IPS-18a (cell line): ENCODE measurements around the gene MPHOSPH9.

ENCODE experiments used
- H3K27ac ChIP-seq: one replicate; pipeline ENCODE4 v1.5.1; 2013; ENCODE audit warnings: low read length
- H3K27me3 ChIP-seq: one replicate; pipeline ENCODE4 v1.6.1; 2013; ENCODE audit warnings: mild to moderate bottlenecking, low read length; ENCODE audit not compliant: control insufficient read depth, insufficient read depth
- H3K36me3 ChIP-seq: one replicate; pipeline ENCODE4 v1.6.1; 2013; ENCODE audit warnings: low read depth, low read length; ENCODE audit not compliant: control insufficient read depth
- H3K4me1 ChIP-seq: one replicate; pipeline ENCODE4 v1.6.1; 2013; ENCODE audit warnings: low read depth, low read length; ENCODE audit not compliant: control insufficient read depth
- H3K4me3 ChIP-seq: one replicate; pipeline ENCODE4 v1.5.1; 2013; ENCODE audit warnings: low read length
- H3K9ac ChIP-seq: one replicate; pipeline ENCODE4 v1.6.1; 2013; ENCODE audit warnings: mild to moderate bottlenecking, low read length, moderate library complexity
- H3K9me3 ChIP-seq: one replicate; pipeline ENCODE4 v1.6.1; 2013; ENCODE audit warnings: low read depth, low read length; ENCODE audit not compliant: control insufficient read depth

The MPHOSPH9 gene, protein sequence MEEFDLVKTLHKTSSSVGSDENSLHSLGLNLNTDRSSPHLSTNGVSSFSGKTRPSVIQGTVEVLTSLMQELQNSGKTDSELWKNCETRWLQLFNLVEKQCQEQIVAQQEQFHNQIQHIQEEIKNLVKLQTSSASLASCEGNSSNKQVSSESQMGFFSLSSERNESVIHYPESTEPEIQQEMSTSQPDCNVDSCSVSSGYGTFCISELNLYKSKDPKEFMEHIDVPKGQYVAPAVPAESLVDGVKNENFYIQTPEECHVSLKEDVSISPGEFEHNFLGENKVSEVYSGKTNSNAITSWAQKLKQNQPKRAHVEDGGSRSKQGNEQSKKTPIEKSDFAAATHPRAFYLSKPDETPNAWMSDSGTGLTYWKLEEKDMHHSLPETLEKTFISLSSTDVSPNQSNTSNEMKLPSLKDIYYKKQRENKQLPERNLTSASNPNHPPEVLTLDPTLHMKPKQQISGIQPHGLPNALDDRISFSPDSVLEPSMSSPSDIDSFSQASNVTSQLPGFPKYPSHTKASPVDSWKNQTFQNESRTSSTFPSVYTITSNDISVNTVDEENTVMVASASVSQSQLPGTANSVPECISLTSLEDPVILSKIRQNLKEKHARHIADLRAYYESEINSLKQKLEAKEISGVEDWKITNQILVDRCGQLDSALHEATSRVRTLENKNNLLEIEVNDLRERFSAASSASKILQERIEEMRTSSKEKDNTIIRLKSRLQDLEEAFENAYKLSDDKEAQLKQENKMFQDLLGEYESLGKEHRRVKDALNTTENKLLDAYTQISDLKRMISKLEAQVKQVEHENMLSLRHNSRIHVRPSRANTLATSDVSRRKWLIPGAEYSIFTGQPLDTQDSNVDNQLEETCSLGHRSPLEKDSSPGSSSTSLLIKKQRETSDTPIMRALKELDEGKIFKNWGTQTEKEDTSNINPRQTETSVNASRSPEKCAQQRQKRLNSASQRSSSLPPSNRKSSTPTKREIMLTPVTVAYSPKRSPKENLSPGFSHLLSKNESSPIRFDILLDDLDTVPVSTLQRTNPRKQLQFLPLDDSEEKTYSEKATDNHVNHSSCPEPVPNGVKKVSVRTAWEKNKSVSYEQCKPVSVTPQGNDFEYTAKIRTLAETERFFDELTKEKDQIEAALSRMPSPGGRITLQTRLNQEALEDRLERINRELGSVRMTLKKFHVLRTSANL

DNA sequence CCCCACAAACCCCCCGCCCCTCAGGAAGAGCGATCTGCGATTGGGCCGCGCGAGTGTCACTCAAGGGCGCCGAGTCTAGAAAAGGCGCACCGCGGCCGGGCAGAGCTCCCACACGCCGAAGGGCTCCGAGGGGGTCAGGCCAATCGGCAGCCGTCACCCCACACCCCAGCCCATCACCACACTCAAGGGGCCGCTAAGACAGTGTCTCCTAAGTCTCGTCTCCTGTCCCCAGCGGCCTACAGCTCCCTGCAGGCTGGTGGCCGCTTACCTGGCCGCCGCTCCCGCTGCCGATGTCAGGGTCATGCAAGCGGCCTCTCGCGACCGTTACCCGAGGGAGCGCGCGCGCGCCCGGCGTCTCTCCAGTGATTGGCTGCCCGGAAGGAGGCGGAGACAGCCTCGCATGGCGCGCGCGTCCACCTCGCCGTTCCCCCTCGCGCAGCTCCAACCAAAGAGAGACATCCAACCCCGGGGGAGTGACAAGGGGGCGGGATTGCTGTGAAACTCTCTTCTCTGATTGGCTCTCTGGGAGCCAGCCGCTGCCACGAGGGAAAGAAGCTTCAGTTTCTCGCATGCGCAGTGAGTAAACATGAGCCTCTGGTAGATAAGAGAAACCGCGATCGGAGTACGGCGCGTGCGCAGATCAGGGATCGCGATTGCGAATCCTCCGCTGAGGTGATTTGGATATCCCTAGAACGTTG, at the start of gene MPHOSPH9, which contains the start of gene MTRFR:
Gene MPHOSPH9 (minus strand): TSS at position 335 of the 698 bp plus-strand sequence. CDS start 2,777 bp downstream, outside the sequence.
Gene MTRFR (plus strand): TSS at position 630 of the 698 bp plus-strand sequence. CDS start 20,239 bp downstream, outside the sequence.
- Histone ChIP-seq H3K9me3 (no peaks in the 10 kb centered on the region), H3K9ac (peak within 1 kb of the TSS; percentile 90), H3K4me3 (peak within 1 kb of the TSS; percentile 94), H3K4me1 (peaks cover 7% of the 10 kb centered on the region), H3K27ac (peak within 1 kb of the TSS; percentile 81), H3K27me3 (no peaks in the 10 kb centered on the region), H3K36me3 (peaks cover 3% of the 10 kb centered on the region)

DNA sequence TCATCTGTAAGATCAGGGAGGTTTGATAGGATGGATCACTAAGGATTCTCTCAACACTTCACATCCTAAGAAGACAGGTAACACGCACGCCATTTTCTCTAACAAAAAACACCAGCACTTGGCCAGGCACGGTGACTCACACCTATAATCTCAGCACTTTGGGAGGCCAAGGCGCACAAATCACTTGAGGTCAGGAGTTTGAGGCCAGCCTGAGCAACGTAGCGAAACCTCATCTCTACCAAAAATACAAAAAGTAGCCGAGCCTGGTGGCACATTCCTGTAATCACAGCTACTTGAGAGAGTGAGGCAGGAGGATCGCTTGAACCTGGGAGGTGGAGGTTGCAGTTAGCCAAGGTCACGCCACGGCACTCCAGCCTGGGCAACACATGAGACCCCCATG, 49.2 kb upstream of the MPHOSPH9 start:
- Histone ChIP-seq H3K27me3 (no peaks in the 10 kb centered on the region), H3K9ac (no peak overlapping the region), H3K36me3 (no peaks in the 10 kb centered on the region), H3K9me3 (no peaks in the 10 kb centered on the region), H3K27ac (no peak overlapping the region), H3K4me3 (no peak overlapping the region), H3K4me1 (no peaks in the 10 kb centered on the region)

DNA sequence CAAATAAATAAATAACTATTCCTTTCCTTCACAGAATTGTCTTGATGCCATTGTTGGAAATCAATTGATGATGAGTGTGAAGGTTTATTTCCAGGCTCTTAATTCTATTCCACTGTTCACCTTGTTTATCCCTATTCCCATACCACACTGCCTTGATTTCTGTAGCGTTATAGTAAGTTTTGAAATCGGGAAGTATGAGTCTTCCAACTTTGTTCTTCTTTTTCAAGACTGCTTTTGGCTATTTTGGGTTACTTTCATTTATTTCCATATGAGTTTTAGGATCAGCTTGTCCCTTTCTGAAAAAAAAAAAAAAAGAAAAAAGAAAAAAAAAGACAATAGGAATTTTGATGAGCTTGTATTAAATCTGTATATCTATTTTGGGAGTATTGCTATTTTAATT, 48.0 kb upstream of the MPHOSPH9 start:
- Histone ChIP-seq H3K9ac (no peak overlapping the region), H3K4me1 (no peaks in the 10 kb centered on the region), H3K4me3 (no peak overlapping the region), H3K27ac (no peak overlapping the region), H3K9me3 (no peaks in the 10 kb centered on the region), H3K36me3 (no peaks in the 10 kb centered on the region), H3K27me3 (no peaks in the 10 kb centered on the region)

DNA sequence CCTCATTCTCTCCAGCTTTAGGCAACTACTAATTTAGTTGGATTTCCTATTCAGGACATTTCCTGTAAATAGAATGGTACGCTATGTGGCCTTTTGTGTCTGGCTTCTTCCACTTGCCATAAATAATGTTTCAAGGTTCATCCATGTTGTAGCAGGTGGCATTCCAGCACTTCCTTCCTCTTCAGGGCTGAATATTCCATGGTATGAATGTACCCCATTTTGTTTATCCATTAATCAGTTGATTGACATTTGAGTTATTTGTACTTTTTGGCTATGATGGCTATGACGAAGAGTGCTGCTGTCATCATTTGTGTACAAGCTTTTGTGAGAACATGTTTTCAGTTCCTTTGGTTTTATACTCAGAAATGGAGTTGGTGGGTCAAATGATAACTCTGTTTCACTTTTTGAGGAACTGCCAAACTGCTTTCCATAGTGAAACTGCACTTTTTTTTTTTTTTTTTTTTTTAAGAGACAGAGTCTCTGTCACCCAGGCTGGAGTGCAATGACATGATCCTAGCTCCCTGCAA, 45.2 kb upstream of the MPHOSPH9 start:
- H3K36me3 ChIP-seq, result no peaks in the 10 kb centered on the region
- no peak overlapping the region for H3K27ac ChIP-seq
- H3K27me3 ChIP-seq, result no peaks in the 10 kb centered on the region
- no peaks in the 10 kb centered on the region for H3K9me3 ChIP-seq
- H3K4me3 ChIP-seq, result no peak overlapping the region
- H3K9ac ChIP-seq, result no peak overlapping the region
- H3K4me1 ChIP-seq, result peaks cover 2% of the 10 kb centered on the region

DNA sequence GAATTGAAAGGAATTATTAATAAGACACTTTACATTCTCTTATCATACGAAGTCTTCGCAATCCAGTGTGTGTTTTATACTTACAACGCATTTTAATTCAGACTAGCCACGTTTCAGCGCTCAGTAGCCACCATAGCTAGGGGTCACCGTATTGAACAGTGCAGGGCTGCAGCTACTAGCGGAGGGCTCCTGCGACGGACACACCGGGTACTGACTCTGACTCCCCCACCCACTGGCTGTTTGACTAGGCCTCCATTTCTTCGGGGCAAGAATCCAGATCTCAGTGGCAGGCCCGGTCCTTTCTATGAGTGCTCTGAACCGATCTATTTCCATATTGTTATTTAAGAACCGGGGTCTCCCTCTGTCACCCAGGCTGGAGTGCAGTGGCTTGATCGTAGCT, 40.2 kb upstream of the MPHOSPH9 start:
- H3K27me3 ChIP-seq, result no peaks in the 10 kb centered on the region
- H3K4me3 ChIP-seq, result no peak overlapping the region
- no peak overlapping the region for H3K9ac ChIP-seq
- H3K9me3 ChIP-seq, result no peaks in the 10 kb centered on the region
- no peak overlapping the region for H3K27ac ChIP-seq
- H3K4me1 ChIP-seq, result peaks cover 22% of the 10 kb centered on the region
- H3K36me3 ChIP-seq, result no peaks in the 10 kb centered on the region

DNA sequence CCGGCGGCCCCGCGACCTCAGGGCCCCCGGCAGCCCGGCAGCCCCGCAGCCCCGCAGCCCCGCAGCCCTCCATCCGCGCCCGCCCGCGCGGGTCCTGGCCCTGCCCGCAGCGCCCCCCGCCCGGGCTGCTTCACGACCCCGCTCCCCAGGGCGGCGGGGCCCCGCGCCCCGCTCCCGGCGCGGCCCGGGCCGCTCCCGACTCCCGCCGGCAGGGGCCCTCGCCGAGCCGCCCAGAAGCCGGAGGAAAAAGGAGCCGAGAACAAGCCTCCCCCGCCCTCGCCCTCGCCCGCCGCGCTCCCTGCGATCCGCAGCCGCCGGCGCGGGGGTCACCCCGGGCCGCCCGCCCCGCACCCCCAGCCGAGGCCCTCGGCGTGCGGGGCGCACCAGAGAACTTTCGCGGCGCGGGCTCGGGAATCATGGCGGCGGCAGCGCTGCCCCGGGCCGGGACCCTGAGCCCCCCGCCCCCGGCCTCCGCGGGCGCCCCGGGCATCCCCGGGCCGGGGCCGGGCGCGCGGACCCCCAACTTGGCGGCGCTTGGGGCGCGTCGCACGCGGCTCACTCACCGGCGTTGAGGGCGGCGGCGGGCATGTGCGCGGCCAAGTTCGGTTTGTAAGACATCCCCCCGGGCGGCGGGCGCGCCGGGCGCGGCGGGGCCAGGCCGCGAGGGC, 38.2 kb upstream of the MPHOSPH9 start:
- Histone ChIP-seq H3K36me3 (peaks cover 5% of the 10 kb centered on the region), H3K9me3 (no peaks in the 10 kb centered on the region), H3K4me1 (peaks cover 22% of the 10 kb centered on the region), H3K27me3 (no peaks in the 10 kb centered on the region), H3K27ac (no peak overlapping the region), H3K4me3 (peak overlapping the region; percentile 90), H3K9ac (peak overlapping the region; percentile 96)

DNA sequence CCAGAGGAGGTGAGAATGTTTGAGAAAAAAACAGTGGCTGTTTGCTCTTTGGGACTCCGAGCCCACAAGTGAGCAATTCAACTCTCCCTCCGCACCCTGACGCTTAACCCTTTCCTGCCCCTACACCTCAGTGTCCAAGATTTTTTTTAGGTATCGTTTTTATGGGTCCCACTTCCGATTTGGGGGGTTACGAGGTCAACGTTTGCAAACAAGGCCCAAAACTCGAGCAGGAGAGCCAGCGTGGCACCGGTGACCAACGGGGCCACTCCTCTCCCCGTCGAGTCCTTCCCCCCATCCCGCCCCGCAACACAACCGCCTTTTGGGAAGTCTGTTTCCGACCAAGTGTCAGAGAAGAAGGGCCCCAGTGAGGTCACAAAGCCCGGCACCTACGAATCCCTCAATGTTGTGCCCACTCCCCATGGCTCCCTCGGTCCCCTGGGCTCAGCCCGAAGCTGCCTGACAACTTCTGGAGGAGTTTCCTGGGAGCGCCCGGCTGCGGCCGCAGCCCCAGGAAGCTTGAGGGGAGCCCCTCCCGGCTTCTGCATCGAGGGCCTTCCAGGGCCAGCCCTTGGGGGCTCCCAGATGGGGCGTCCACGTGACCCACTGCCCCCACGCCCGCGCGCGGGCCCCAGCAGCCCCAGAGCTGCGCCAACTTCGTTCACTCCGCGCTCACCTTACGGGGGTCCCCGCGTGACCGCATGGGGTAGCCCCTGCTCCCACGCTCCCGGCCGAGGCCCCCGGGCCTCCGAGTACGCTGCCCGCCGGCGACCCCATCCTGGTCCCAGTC, 37.5 kb upstream of the MPHOSPH9 start:
- H3K9ac ChIP-seq, result peak overlapping the region; percentile 96
- peak overlapping the region; percentile 87 for H3K27ac ChIP-seq
- peaks cover 9% of the 10 kb centered on the region for H3K36me3 ChIP-seq
- H3K4me1 ChIP-seq, result peaks cover 22% of the 10 kb centered on the region
- no peaks in the 10 kb centered on the region for H3K9me3 ChIP-seq
- peak overlapping the region; percentile 90 for H3K4me3 ChIP-seq
- no peaks in the 10 kb centered on the region for H3K27me3 ChIP-seq

DNA sequence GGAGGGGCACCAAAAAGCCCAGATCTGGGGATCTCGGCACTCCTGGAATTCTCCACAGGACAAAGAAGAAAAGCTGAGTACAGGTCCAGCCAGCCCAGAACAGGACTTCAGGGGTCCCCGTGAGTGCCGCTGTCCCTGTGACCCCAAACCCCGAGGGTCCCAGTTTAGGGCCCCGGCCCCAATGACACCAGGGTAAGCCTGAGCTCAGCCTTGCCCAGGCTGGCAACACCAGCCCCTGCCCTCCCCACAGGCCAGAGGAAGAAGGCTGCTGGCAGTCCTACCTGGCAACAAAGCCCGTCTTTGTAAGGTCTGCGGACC, 36.9 kb upstream of the MPHOSPH9 start:
- Histone ChIP-seq H3K4me3 (peak overlapping the region; percentile 90), H3K4me1 (peaks cover 22% of the 10 kb centered on the region), H3K27me3 (no peaks in the 10 kb centered on the region), H3K36me3 (peaks cover 11% of the 10 kb centered on the region), H3K27ac (peak overlapping the region; percentile 87), H3K9me3 (no peaks in the 10 kb centered on the region), H3K9ac (peak overlapping the region; percentile 96)

DNA sequence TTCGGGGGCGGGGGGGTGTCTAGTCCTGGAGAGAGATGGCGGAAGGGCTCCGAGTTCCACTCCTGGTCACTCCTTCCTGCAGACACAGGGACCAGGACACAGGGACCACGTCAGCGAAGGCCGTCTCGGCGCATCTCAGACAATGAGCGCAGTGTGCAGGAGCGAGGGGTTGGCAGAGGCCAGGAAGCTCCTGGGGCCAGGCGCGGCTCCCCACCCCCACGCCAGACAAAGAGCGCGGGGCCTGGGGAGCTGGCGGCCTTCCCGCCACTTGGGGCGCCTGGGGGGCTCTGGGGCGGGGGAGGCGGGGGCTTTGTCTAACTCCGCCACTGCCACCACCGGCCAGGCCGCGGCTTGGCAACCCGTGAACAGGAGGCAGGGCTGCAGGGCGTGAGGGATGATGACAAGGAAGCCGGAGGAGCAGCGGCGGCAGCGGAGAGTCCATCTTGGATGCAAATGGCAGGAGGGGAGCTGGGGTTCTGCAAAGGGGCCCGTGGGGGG, 36.5 kb upstream of the MPHOSPH9 start:
- H3K27me3 ChIP-seq, result no peaks in the 10 kb centered on the region
- H3K9me3 ChIP-seq, result no peaks in the 10 kb centered on the region
- peaks cover 22% of the 10 kb centered on the region for H3K4me1 ChIP-seq
- H3K27ac ChIP-seq, result peak overlapping the region; percentile 87
- peak overlapping the region; percentile 90 for H3K4me3 ChIP-seq
- H3K36me3 ChIP-seq, result peaks cover 11% of the 10 kb centered on the region
- H3K9ac ChIP-seq, result peak overlapping the region; percentile 96

DNA sequence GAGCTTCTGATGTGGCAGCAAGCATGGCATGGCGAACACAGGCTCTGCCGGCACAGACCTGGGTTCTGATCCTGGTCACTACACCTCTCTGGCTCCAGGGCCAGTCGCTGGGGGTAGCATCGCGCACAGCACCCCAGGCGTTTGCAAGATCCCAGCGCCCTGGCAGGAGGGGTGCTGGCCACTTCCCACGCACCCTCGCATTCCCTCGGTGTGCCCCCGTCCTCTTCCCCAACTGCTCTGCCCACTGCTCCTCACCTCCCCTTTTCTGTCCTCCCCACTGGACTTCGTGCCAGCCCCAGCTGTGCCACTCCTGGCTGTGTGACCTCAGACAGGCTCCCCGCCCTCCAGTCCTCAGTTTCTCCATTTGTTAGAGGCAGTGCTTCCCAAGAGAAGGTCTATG, 35.9 kb upstream of the MPHOSPH9 start:
- H3K9ac ChIP-seq, result peak overlapping the region; percentile 96
- H3K27me3 ChIP-seq, result no peaks in the 10 kb centered on the region
- peak overlapping the region; percentile 44 for H3K4me3 ChIP-seq
- peak overlapping the region; percentile 65 for H3K27ac ChIP-seq
- H3K9me3 ChIP-seq, result no peaks in the 10 kb centered on the region
- peaks cover 11% of the 10 kb centered on the region for H3K36me3 ChIP-seq
- H3K4me1 ChIP-seq, result peaks cover 22% of the 10 kb centered on the region
